Gastroesophageal sphincter (tissue), 3 donors: ENCODE results near the gene KLK13.

Source experiments
- CTCF ChIP-seq, 4 experiments: fragments of 200-600 bp in 2 of 4; fragments of 450-650 bp in 2 of 4; sonication (generic) in 1 of 4; IDR thresholded peaks; one replicate each; pipeline ENCODE4 v1.5.1; 2017 to 2019; ENCODE audit warnings: antibody characterized with exemption in 4 of 4, mild to moderate bottlenecking in 2 of 4, moderate library complexity in 2 of 4
- POLR2A ChIP-seq, 2 donors: fragments of 450-650 bp; IDR thresholded peaks; one replicate each; pipeline ENCODE4 v1.6.1; 2017; ENCODE audit warnings: antibody characterized with exemption in 2 of 2, mild to moderate bottlenecking in 2 of 2, moderate library complexity in 1 of 2

GRCh38 chr19:51076631-51077213, 11.8 kb upstream of the KLK13 start:
- no peak for TF ChIP-seq CTCF (IDR thresholded peaks at IDR 0.05)
- no peak for TF ChIP-seq POLR2A (IDR thresholded peaks at IDR 0.05)
